Skin of body (tissue), 2 donors: Measurements from ENCODE around the gene TMPRSS11F. TPM values are rescaled to one million over a fixed set of nuclear protein-coding genes. Genes with fewer than 3 reads are reported as not detected.
A peak's percentile ranks its signal among the peaks of the same experiment; 100 is the strongest.
"Not testable (repeated sequence)": the region's sequence is repeated elsewhere in the genome, so short reads cannot be mapped to it uniquely, and the experiment has no call there.

Source experiments
- DNase-seq: peaks from one replicate; lab custom pipeline; 2025; lab: John Stamatoyannopoulos, UW
- total RNA-seq: library from RNA; depleted of rRNA; stranded (reverse); fragments of >200 nt; gene quantifications from one replicate; pipeline ENCODE4 v1.2.3, GENCODE V29; 2014

TMPRSS11F gene
- 2.3 TPM for total RNA-seq

DNA sequence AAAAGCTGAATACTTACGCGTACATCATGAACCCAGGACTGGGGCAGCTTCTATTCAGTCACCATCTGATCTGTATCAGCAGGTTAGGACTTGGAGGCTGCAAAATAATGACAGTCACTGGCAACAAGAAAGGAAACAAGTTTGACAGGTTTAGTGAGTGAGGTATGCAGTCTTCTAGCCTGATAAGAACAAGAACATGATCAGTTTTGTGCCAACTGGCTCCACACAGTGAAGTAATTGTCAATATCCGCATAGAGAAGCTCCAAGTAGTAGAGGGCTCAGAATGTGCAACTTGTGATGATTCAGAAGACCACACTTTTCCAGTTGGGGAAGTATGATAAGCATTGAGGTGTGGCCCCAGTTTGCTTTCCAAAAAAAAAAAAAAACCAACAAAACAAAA lies at the start of gene TMPRSS11F:
Gene TMPRSS11F (minus strand): TSS at position 77 of the 400 bp plus-strand sequence. CDS start 49 bp downstream, at position 28.
- DNase-seq = peak; percentile 1

GRCh38 chr4:68176904-68177303 lies 47.2 kb upstream of the TMPRSS11F start:
- DNase-seq = no peak

GRCh38 chr4:68176500-68176899 lies 46.8 kb upstream of the TMPRSS11F start:
- DNase-seq = no peak

DNA sequence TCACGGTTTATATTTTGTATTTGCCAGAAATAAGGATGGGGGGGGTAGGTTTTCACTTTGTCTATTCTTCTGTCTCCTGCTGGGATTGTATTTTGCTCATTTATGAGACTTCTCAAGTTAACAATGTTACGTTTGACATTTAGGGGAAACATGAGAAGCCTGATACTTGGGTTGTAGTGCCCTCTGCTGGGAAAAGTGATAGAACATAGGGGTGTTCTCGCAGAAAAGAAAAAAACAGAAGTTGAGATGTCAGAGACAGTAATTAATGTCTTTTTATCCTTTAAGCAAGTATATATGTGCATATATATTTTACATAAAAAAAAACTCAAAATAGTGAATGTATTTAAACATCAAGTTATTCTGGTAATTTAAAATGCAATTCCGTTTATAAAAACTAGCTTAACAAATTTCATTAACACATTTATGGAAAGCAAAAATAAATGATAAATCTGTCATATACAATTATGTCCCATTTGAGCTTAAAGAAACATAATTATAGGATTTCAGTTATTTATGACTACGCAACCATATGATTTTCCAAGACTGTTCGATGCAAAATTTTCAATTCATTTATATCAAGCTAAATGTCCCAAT lies 46.0 kb upstream of the TMPRSS11F start:
- DNase-seq = peak; percentile 36

DNA sequence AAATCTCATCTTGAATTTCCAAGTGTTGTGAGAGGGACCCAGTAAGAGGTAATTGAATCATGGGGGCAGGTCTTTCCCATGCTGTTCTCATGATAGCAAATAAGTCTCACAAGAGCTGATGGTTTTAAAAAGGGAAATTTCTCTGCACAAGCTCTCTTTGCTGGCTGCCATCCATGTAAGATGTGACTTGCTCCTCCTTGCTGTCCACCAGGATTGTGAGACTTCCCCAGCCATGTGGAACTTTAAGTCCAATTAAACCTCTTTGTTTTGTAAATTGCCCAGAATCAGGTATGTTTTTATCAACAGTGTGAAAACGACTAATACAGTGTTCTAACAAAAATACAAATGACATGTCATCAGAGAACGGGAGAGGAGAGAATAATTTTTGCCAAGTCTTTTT lies 44.7 kb upstream of the TMPRSS11F start:
- not testable (repeated sequence) for DNase-seq

DNA sequence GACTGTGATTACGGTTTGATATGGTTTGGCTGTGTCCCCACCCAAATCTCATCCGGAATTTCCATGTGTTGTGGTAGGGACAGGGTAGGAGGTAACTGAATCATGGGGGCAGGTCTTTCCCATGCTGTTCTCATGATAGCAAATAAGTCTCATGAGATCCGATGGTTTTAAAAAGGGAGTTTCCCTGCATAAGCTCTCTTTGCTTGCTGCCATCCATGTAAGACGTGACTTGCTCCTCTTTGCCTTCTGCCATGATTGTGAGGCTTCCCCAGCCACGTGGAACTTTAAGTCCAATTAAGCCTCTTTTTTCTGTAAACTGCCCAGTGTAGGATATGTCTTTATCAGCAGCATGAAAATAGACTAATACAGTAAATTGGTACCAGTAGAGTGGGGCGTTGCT lies 42.5 kb upstream of the TMPRSS11F start:
- not testable (repeated sequence) for DNase-seq

GRCh38 chr4:68167706-68168105 lies 38.0 kb upstream of the TMPRSS11F start:
- no peak for DNase-seq

DNA sequence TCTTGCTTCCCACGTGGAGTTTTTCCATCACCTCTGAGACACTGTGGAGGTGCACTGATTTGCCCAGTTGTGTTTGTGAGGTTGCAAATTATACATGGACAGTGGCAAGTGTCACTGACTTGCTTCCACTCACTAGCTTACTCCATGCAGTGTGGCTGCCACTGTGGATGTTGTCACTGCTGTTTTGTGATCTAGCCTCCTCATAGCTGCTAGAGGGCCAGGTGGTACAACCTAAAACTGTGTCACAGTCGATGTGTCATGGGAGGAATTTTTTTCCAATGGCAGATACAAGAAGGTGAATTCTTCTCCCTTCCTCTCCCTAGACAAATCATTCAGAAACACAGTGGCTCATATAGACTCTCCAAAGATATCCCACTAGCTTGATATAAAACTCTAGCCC lies 37.5 kb upstream of the TMPRSS11F start:
- no peak for DNase-seq

- no peak for DNase-seq
Observed at GRCh38 chr4:68163754-68164153, 34.1 kb upstream of the TMPRSS11F start.

- DNase-seq = no peak
Observed at GRCh38 chr4:68162196-68162595, 32.5 kb upstream of the TMPRSS11F start.

- DNase-seq = no peak
Observed at GRCh38 chr4:68152411-68152810, 22.7 kb upstream of the TMPRSS11F start.

GRCh38 chr4:68148800-68149685 lies 19.4 kb upstream of the TMPRSS11F start:
- DNase-seq = no peak

- no peak for DNase-seq
Observed at GRCh38 chr4:68147079-68147478, 17.4 kb upstream of the TMPRSS11F start.

- DNase-seq = no peak
Observed at GRCh38 chr4:68145261-68145660, 15.6 kb upstream of the TMPRSS11F start.

- DNase-seq = no peak
Observed at GRCh38 chr4:68141852-68142251, 12.2 kb upstream of the TMPRSS11F start.

- no peak for DNase-seq
Observed at GRCh38 chr4:68132342-68132741, 2.7 kb upstream of the TMPRSS11F start.

- no peak for DNase-seq
Observed at GRCh38 chr4:68124262-68124661, 5.4 kb downstream of the TMPRSS11F start.

DNA sequence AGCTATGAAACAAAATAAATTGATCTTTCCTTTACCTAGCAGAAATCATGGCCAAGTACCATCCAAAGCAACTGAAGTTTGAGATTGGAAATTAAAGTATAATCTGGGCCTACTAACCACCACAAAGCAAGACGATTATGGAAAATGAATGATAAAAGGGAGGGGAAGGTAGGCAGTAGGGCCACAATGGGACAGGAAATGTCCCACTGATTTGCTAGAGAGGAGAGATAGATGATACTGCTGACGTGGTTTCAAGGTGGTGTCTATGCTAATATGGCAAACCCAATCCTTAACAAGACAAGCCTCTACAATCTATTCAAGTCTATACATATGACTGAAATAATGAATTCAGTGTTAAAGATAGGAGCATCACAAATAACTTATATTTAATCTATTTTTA lies 6.1 kb downstream of the TMPRSS11F start:
- no peak for DNase-seq

DNA sequence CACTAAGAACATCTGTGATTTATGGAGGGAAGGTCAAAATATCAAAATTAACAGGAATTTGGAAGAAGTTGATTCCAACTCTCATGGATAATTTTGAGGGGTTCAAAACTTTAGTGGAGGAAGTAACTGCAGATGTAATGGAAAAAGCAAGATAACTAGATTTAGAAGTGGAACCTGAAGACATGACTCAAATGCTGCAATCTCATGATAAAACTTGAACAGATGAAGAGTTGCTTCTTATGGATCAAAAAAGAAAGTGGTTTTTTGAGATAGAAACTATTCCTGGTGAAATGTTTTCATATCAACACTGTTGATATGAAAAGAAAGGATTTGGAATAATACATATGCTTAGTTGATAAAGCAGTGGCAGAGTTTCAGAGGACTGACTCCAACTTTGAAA lies 9.7 kb downstream of the TMPRSS11F start:
- no peak for DNase-seq

GRCh38 chr4:68110441-68110840 lies 19.2 kb downstream of the TMPRSS11F start:
- no peak for DNase-seq

GRCh38 chr4:68109868-68110267 lies 19.8 kb downstream of the TMPRSS11F start:
- DNase-seq = no peak

DNA sequence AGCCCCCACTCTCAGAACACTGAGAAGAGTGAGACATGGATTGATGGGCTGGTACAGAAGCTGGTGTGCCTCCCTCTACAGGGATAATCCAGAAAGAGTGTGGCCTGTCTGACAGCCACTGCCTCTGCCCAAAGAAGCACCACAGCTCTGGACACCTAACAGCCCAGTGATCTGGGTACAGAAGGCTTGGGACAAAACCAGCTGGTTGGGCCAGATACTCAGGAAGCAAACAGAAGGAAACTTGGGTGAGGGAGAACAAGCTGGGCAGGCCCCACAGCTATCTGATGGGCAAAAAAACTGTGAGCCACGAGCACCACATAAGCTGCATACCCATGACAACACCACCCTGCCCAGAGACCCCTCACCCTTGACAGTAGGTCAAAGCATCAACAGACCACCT lies 46.9 kb downstream of the TMPRSS11F start:
- DNase-seq = no peak

DNA sequence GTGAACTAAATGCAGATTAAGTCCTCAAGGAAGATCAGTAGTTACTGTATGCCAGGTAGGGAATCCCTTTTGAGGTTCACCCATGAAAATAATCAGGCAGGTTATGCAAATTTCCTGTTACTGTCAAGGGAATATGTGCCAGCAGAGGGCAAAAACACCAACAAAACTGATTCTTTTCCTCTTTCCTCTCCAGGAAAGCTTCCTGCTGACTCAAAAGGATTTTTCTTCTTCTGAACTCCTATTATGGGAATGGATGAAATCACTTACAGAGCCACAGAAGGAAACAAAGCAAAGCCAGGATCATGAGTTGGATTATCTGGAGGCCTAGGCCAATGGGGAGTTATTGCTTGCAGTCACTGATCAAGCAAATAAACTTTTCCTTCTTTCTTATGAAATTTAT lies 49.7 kb downstream of the TMPRSS11F start:
- DNase-seq = no peak
